ENCODE results near the gene PCYT2.

DNA sequence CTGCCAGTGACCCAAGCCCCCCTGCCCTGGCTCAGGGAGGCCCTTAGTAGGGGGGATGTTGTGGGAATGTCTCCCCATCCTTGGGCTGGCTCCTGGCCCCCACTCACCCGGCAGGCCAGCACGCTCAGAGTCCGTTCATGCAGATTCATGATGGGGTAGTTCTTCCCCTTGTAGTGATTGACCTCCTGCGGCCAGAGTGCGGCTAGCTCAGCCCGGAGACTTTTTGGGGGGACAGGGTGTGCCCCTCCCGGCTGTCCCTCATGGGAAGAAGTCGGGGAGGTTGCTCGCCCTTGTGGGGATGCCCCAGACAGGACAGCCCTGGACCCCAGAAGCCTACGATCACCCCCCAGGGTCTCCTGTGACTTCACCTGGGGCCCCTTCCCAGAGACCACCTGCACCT lies 5.2 kb downstream of the PCYT2 start:
- TF ChIP-seq, protein P1, sequence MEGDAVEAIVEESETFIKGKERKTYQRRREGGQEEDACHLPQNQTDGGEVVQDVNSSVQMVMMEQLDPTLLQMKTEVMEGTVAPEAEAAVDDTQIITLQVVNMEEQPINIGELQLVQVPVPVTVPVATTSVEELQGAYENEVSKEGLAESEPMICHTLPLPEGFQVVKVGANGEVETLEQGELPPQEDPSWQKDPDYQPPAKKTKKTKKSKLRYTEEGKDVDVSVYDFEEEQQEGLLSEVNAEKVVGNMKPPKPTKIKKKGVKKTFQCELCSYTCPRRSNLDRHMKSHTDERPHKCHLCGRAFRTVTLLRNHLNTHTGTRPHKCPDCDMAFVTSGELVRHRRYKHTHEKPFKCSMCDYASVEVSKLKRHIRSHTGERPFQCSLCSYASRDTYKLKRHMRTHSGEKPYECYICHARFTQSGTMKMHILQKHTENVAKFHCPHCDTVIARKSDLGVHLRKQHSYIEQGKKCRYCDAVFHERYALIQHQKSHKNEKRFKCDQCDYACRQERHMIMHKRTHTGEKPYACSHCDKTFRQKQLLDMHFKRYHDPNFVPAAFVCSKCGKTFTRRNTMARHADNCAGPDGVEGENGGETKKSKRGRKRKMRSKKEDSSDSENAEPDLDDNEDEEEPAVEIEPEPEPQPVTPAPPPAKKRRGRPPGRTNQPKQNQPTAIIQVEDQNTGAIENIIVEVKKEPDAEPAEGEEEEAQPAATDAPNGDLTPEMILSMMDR (IDR thresholded peaks at IDR 0.05) = no peak
- TF ChIP-seq EZH2phosphoT487 (IDR thresholded peaks at IDR 0.05) = no peak

All from neural progenitor cell (in vitro differentiated cells).